SJSA1 (cell line): Measurements from ENCODE around the gene TTC4. TPM values are rescaled to one million over a fixed set of nuclear protein-coding genes. Genes with fewer than 3 reads are reported as not detected.

Source experiments
- DNase-seq, 2 experiments: peaks; one replicate each; pipeline ENCODE4 v3.0.0-alpha.2; 2015 to 2020; ENCODE audit warnings: low spot score in 2 of 2, low read depth in 1 of 2
- H3K27ac ChIP-seq: fragments of 250-450 bp; sonication (Bioruptor Pico); 2 replicates; pipeline ENCODE4 v1.5.1; 2020; ENCODE audit warnings: mild to moderate bottlenecking, moderate library complexity
- H3K27me3 ChIP-seq: fragments of 250-450 bp; sonication (Bioruptor Pico); replicated peaks from 2 replicates; pipeline ENCODE4 v1.5.1; 2020; ENCODE audit warnings: mild to moderate bottlenecking, moderate library complexity
- H3K36me3 ChIP-seq: fragments of 250-450 bp; sonication (Bioruptor Pico); 2 replicates; pipeline ENCODE4 v1.5.1; 2020; ENCODE audit warnings: mild to moderate bottlenecking
- H3K4me1 ChIP-seq: fragments of 250-450 bp; sonication (Bioruptor Pico); replicated peaks from 2 replicates; pipeline ENCODE4 v1.6.1; 2021; ENCODE audit warnings: mild to moderate bottlenecking
- H3K4me3 ChIP-seq: fragments of 250-450 bp; sonication (Bioruptor Pico); 2 replicates; pipeline ENCODE4 v1.5.1; 2020; ENCODE audit warnings: mild to moderate bottlenecking
- H3K9me3 ChIP-seq: fragments of 250-450 bp; sonication (Bioruptor Pico); replicated peaks from 2 replicates; pipeline ENCODE4 v1.5.1; 2020; ENCODE audit warnings: mild to moderate bottlenecking
- total RNA-seq: library from RNA; depleted of rRNA; stranded (reverse); fragments of >200 nt; shearing (Covaris generic); gene quantifications from 2 replicates; pipeline ENCODE4 v1.2.3, GENCODE V29; 2014

Gene TTC4
- total RNA-seq, 1 experiment from 2014 or later = 35.4 TPM

DNA sequence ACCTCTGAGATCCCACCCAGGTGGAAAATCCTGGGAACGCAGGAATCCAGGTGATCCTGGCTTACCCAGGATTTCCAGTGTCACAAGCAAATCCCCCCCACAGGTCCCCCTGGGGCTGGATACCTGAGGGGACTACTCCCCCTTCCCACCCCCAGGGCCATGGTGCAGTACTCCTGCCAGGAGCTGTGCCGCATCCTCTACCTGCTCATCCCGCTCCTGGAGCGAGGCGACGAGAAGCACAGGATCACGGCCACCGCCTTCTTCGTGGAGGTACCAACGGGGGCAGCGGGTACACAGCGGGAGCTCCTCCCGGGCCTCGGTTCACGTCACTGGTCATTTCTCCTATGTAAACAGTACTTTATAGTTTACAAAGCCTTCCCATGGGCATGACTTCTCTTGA, 20.4 kb upstream of the TTC4 start:
- Histone ChIP-seq H3K4me3 (no peak overlapping the region), H3K27me3 (0 out of 2 replicates have a peak, but pooled peaks cover 6% of the 10 kb centered on the region), H3K27ac (no peak overlapping the region), H3K4me1 (no peaks in the 10 kb centered on the region), H3K36me3 (no peaks in the 10 kb centered on the region), H3K9me3 (no peaks in the 10 kb centered on the region)
- DNase-seq = no peak

DNA sequence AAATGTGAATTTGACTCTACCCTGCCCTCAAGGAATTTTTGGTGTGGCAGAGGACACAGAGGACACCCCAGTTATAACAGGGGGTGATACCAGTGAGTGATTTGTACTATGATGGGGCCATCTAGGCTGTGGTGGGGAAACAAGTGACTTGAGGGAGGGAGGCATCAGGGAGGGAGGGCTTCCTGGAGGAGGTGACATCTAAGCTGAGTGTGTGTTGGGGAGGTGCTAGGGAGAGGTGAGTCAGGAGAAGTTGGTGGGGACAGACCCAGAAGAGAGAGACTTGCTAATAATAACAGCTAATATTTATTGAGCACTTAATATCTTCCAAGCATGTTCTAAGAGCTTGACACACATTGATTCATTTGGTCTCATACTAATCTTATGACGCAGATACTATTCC, 19.9 kb upstream of the TTC4 start:
- Histone ChIP-seq H3K9me3 (no peaks in the 10 kb centered on the region), H3K4me3 (no peak overlapping the region), H3K27ac (no peak overlapping the region), H3K36me3 (no peaks in the 10 kb centered on the region), H3K4me1 (no peaks in the 10 kb centered on the region), H3K27me3 (0 out of 2 replicates have a peak, but pooled peaks cover 6% of the 10 kb centered on the region)
- no peak for DNase-seq

DNA sequence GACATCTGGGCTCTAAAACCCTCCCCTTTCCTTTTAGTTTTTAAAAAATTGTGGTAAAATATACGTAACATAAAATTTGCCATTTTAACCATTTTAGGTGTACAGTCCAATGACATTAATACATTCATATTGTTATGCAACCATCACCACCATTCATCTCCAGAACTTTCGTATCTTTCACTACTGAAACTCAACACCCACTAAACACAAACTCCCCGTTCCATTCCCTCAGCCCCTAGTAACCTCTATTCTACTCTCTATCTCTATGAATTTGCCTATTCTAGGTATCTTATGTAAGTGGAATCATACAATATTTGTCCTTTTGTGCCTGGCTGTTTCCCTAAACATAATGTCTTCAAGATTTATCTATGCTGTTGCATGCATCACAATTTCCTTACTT, 19.4 kb upstream of the TTC4 start:
- no peaks in the 10 kb centered on the region for H3K9me3 ChIP-seq
- H3K27ac ChIP-seq = no peak overlapping the region
- H3K36me3 ChIP-seq = no peaks in the 10 kb centered on the region
- H3K27me3 ChIP-seq = 0 out of 2 replicates have a peak, but pooled peaks cover 8% of the 10 kb centered on the region
- H3K4me3 ChIP-seq = no peak overlapping the region
- no peaks in the 10 kb centered on the region for H3K4me1 ChIP-seq
- no peak for DNase-seq

DNA sequence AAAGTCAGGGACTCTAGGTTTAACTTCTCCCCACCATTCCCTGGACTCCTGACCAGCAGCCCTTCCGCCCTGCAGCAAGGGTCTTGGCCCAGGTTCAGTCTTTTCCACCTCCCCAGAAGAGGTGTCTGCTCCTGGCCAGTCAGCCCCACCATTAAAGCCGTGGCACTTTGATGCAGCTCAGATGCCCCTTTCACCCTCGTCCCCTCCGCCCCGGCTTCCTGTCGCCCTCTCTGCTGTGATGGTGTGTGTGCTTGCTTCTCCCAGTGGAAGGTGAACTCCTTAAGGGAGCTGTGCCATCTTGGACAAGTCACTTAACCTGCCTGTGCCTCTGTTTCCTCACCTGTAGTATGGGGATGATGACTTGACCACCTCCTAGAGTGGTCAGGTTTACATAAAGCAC, 17.8 kb upstream of the TTC4 start:
- Histone ChIP-seq H3K36me3 (no peaks in the 10 kb centered on the region), H3K27ac (no peak overlapping the region), H3K9me3 (no peaks in the 10 kb centered on the region), H3K4me3 (no peak overlapping the region), H3K4me1 (no peaks in the 10 kb centered on the region), H3K27me3 (0 out of 2 replicates have a peak, but pooled peaks cover 16% of the 10 kb centered on the region)
- DNase-seq = no peak

DNA sequence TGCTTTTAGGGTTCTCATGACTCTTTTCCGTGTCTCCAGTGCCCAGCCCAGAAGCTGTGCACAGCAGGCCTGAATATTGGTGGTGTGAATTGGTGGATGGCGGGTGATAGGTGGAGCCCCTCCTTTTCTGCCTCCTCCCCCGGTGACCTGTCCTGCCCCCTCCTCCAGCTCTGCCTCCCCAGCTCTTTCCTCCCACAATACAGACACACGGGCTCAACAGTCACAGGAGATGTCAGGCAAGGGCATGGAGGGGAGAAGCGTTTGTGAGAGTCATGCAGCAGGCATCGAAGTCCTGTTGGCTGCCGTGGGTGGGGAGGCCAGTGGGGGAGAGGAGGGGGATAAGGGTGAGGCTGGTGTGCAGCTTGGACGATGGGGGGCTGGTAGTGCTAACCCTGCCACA, 17.3 kb upstream of the TTC4 start:
- H3K36me3 ChIP-seq = no peaks in the 10 kb centered on the region
- no peak overlapping the region for H3K27ac ChIP-seq
- no peaks in the 10 kb centered on the region for H3K4me1 ChIP-seq
- no peaks in the 10 kb centered on the region for H3K9me3 ChIP-seq
- no peak overlapping the region for H3K4me3 ChIP-seq
- DNase-seq = no peak
- 0 out of 2 replicates have a peak, but pooled peaks cover 16% of the 10 kb centered on the region for H3K27me3 ChIP-seq

DNA sequence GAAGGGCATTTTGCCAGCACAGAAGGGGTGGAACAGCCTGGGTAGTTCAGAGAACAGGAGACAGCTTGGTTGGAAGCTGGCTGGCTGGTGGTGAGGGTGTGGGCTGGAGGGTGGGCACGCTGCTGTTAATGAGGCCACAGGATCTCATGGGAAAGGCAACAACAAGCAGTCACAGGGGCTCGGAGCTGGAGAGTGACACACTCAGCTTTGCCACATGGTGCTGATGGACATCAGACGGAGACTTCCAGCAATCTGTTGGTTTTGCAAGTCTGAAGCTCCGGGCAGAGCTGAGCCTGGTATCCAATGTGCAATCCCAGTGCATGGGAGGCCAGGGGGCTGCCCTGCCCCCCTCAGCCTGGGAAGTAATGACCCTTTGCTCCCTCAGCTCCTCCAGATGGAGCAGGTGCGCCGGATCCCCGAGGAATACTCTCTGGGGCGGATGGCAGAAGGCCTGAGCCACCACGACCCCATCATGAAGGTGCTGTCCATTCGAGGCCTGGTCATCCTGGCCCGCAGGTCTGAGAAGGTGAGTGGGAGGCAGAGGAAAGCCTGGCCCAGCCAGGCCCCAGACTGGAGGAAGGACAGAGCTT, 15.6 kb upstream of the TTC4 start:
- Histone ChIP-seq H3K36me3 (no peaks in the 10 kb centered on the region), H3K27ac (no peak overlapping the region), H3K9me3 (no peaks in the 10 kb centered on the region), H3K27me3 (0 out of 2 replicates have a peak, but pooled peaks cover 13% of the 10 kb centered on the region), H3K4me3 (no peak overlapping the region), H3K4me1 (no peaks in the 10 kb centered on the region)
- no peak for DNase-seq

DNA sequence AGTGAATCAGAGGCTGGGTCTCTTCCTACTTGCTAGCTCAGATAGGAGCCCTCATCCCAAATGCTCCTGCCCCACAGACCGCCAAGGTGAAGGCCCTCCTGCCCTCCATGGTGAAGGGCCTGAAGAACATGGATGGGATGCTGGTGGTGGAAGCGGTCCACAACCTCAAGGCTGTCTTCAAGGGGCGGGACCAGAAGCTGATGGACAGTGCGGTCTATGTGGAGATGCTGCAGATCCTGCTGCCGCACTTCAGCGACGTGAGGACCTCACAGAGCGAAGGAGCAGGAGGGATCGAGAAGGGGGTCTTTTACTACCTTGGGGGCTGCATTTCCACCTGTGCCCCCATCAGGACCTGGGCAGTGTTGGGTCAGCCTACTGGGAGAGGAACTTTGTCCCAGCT, 14.6 kb upstream of the TTC4 start:
- no peaks in the 10 kb centered on the region for H3K9me3 ChIP-seq
- H3K36me3 ChIP-seq = no peaks in the 10 kb centered on the region
- no peak overlapping the region for H3K27ac ChIP-seq
- DNase-seq = no peak
- H3K4me3 ChIP-seq = no peak overlapping the region
- H3K27me3 ChIP-seq = 0 out of 2 replicates have a peak, but pooled peaks cover 13% of the 10 kb centered on the region
- no peaks in the 10 kb centered on the region for H3K4me1 ChIP-seq

DNA sequence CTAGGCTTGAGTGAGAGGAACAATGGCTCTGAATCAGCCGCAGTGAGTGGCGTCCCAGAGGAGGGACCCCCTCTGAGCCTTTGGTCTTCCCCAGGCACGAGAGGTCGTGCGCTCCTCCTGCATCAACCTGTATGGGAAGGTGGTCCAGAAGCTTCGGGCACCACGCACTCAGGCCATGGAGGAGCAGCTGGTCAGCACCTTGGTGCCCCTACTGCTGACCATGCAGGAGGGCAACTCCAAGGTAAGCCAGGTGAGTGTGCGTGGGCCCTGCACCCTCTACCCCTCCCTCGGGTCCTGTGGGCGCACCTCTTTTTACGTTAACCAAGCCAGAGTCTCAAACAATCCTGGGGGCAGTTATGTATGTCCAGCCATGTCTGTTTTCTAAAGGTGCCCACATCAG, 13.7 kb upstream of the TTC4 start:
- peaks cover 10% of the 10 kb centered on the region; the same call in 1 of the 2 replicates for H3K27me3 ChIP-seq
- DNase-seq = no peak
- no peak overlapping the region for H3K27ac ChIP-seq

DNA sequence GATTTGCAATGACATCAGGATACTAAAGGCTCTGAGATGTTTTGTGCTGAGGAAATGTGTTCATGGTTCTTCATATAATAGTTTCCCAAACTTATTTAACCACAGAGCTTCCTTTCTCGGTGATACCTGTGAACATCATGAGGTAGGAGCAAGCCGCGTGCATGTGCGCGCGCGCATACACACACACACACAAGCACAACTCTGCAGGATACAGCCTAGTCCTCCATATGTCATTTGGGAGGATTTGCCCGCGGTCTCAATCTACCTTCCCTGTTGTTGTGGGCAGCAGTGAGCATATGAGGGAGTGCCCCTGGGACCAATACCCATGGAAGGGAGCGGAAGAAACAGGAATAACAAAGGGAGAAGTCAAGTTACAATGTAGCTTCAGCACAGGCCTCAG, 12.2 kb upstream of the TTC4 start:
- Histone ChIP-seq H3K9me3 (no peaks in the 10 kb centered on the region), H3K4me1 (no peaks in the 10 kb centered on the region), H3K36me3 (no peaks in the 10 kb centered on the region), H3K27me3 (peaks cover 10% of the 10 kb centered on the region), H3K27ac (no peak overlapping the region), H3K4me3 (no peak overlapping the region)
- no peak for DNase-seq

More for the DNA sequence above, 13.7 kb upstream of the TTC4 start:
- no peaks in the 10 kb centered on the region for H3K4me1 ChIP-seq
- no peaks in the 10 kb centered on the region for H3K9me3 ChIP-seq
- no peaks in the 10 kb centered on the region for H3K36me3 ChIP-seq
- H3K4me3 ChIP-seq = no peak overlapping the region

DNA sequence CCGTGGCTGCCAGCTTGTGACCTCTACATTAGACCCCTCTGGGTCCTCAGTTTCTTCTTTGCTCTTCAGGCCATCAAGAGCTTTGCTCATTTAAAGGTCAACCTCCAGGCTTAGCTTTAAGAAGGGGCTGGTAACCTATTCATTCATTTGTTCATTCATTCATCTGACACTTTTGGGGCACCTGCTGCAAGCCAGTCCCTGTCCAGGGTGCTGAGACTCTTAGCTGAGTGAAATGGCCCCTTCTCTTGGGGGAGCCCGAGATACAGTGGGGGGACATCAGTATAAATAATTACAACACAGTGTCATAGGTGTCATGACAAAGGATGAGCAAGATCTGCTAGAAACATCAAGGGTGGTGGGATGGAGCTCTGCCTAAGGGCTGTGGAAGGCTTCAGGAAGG, 10.5 kb upstream of the TTC4 start:
- no peaks in the 10 kb centered on the region for H3K9me3 ChIP-seq
- H3K36me3 ChIP-seq = no peaks in the 10 kb centered on the region
- peaks cover 10% of the 10 kb centered on the region for H3K27me3 ChIP-seq
- H3K27ac ChIP-seq = no peak overlapping the region
- H3K4me1 ChIP-seq = no peaks in the 10 kb centered on the region
- no peak overlapping the region for H3K4me3 ChIP-seq
- no peak for DNase-seq

DNA sequence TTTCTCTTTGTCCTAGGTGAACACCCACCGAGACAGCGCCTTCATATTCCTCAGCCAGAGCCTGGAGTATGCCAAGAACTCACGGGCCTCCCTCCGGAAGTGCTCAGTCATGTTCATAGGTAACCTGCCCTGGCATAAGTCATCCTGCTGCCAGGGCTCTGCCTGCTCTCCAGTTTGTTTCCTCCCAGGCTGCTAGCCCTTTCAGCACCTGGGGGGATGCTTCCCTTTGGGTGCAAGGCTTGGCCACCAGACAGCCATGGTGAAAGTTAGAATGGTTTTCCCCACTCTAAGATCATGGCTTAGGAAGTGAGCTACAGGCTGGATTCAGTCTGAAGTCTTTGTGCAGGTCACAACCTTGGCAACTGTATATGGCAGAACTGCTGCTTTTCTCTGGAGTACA, 9.2 kb upstream of the TTC4 start:
- Histone ChIP-seq H3K36me3 (no peaks in the 10 kb centered on the region), H3K27me3 (peaks cover 7% of the 10 kb centered on the region), H3K4me1 (no peaks in the 10 kb centered on the region), H3K4me3 (no peak overlapping the region), H3K27ac (no peak overlapping the region), H3K9me3 (no peaks in the 10 kb centered on the region)
- DNase-seq = no peak

DNA sequence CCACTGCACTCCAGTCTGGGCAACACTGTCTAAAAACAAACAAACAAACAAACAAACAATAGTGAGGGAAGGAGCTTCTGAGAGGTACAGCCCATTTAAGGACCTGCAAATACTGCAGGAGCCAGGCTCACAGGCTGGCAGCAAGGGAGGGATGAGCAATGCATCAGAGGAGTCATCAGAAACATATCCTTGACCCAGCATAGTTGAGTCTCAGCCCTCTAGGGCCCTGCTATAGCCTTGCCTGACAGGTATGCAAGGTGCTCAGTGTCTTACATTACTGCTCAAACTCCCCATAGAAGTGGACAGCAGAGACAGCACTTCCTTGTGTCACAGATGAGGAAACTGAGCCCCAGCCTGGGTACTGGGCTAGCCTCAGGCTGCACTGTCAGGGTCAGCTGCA, 7.3 kb upstream of the TTC4 start:
- no peaks in the 10 kb centered on the region for H3K36me3 ChIP-seq
- no peaks in the 10 kb centered on the region; the same call in none of the 2 replicates for H3K27me3 ChIP-seq
- H3K9me3 ChIP-seq = no peaks in the 10 kb centered on the region
- H3K27ac ChIP-seq = no peak overlapping the region
- DNase-seq = no peak
- no peak overlapping the region for H3K4me3 ChIP-seq
- no peaks in the 10 kb centered on the region for H3K4me1 ChIP-seq

DNA sequence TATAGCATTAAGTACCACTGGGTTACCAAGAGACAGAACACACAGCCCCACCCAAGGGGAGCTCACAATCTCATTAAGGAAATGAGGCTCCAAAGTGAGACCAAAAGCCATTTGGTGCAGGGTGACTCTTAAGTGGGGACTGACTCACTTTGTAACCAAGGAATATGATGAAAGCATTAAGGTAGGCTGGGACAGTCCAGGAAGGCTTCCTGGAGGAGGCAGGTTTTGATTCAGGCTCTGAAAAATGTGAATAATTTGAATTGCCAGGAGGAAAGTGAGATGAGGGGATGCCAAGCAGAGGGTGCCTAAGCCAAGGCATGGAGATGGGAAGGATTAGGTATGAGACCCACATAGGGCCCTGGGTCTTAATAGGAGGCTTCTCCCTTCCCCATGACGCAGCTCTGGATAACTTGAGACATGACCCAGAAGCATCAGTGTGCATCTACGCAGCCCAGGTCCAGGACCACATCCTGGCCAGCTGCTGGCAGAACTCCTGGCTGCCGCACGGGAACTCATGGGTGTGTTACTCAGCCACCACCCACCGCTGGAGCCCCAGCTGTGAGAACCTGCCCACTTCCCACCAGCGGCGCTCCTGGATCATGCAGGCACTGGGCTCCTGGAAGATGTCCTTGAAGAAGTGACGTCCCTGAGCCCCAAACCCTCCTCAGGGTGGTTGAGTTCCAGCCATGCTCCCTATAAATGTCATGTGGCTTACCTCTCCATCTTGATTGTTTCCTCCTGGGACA, 5.9 kb upstream of the TTC4 start:
- Histone ChIP-seq H3K36me3 (no peaks in the 10 kb centered on the region), H3K27me3 (no peaks in the 10 kb centered on the region; the same call in none of the 2 replicates), H3K9me3 (no peaks in the 10 kb centered on the region), H3K27ac (no peak overlapping the region), H3K4me3 (no peak overlapping the region), H3K4me1 (no peaks in the 10 kb centered on the region)
- no peak for DNase-seq

DNA sequence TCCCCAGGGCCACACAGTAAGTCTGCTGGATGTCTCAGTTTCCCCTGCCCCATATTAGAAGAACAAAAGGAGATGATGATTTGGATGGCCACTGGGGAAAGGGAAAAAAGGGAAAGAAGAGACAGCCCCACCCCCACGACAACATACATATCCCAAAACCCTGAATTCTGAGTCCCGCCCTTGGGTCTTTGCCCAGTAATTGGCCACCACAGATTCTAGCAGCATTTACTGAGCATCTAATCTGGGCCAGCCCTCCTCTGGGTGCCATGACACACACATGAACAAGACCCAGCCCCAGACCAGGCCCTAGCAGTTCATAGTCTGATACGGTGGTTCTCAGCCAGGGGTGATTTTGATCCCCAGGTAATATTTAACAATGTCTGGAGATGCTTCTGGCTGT, 5.2 kb upstream of the TTC4 start:
- Histone ChIP-seq H3K4me3 (no peak overlapping the region), H3K4me1 (peaks cover 3% of the 10 kb centered on the region; the same call in 1 of the 2 replicates), H3K27me3 (no peaks in the 10 kb centered on the region; the same call in none of the 2 replicates), H3K27ac (no peak overlapping the region), H3K36me3 (no peaks in the 10 kb centered on the region), H3K9me3 (no peaks in the 10 kb centered on the region)
- no peak for DNase-seq
